ENCODE results near the gene TVP23C. TPM values are rescaled to one million over a fixed set of nuclear protein-coding genes. Genes with fewer than 3 reads are reported as not detected.

The TVP23C gene
- total and polyA plus RNA-seq, 9 of the 15 experiments (the other 6 are each of a cell fraction or from before 2014, with no cell fraction given) = 5.7 to 16.8 (median 8.2) TPM

DNA sequence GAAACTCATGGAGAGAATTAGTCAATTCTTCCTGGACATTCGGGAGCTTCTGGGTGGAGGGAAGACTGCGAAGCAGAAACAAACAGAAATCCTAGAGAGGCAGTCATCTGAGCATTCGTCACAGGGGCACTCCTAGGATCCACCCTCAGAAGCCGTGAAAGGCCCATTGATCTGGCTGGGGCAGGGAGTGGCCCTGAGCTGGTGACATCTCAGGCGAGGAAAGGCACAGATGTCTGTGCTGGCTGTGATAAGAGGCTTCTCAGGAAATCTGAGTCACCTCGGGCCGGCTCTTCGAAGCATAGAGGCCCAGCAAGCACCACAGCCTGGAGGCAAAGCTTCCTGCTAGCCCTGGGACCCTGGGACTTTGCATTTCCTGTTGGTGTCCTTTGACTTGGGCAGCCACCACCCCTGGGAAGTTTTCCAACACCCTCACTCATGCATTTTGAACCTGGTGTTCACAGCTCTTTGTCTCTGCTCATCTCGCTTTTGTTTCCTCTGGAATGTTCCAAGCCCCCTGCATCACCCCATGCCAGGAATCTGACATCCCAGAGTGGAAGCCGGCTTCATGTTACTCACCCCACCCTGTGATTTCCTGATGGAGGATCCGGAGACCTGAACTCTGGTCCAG, 72.5 kb downstream of the TVP23C start (continued):
- no peak for TF ChIP-seq ZNF407 (IDR thresholded peaks at IDR 0.05; ENCODE audit: low read depth)
- peak; percentile 33; the same call in 1 of the 2 replicates for TF ChIP-seq MBD2 (IDR thresholded peaks at IDR 0.05; ENCODE audit: borderline replicate concordance, low read depth)
- TF ChIP-seq ZNF444 (CRISPR knock-in tag; IDR thresholded peaks at IDR 0.05) = no peak
- no peak for TF ChIP-seq MAFF (IDR thresholded peaks at IDR 0.05; ENCODE audit: low read length)
- no peak for TF ChIP-seq ZNF232 (CRISPR knock-in tag; IDR thresholded peaks at IDR 0.05)
- TF ChIP-seq ZNF408 (CRISPR knock-in tag; IDR thresholded peaks at IDR 0.05; ENCODE audit: low read depth) = no peak
- TF ChIP-seq ZSCAN32 (CRISPR knock-in tag; IDR thresholded peaks at IDR 0.05) = no peak
- TF ChIP-seq IRF2 (CRISPR knock-in tag; IDR thresholded peaks at IDR 0.05) = no peak
- no peak for TF ChIP-seq PYGO2 (tag; IDR thresholded peaks at IDR 0.05)
- no peak for TF ChIP-seq ZNF785 (CRISPR knock-in tag; IDR thresholded peaks at IDR 0.05)
- no peak for TF ChIP-seq PTRF (tag; IDR thresholded peaks at IDR 0.05)
- TF ChIP-seq NRF1 (conservative IDR thresholded peaks at IDR 0.05 in 1 of 2, IDR thresholded peaks at IDR 0.05 in 1 of 2) = peak; percentile 27 to 55; a peak in 3 of 4 replicates
- TF ChIP-seq CBX1 (IDR thresholded peaks at IDR 0.05; ENCODE audit: low read depth) = no peak
- no peak for TF ChIP-seq ZNF121 (CRISPR knock-in tag; conservative IDR thresholded peaks at IDR 0.05)
- TF ChIP-seq NCOR1 (IDR thresholded peaks at IDR 0.05) = peak; percentile 84
- no peak for TF ChIP-seq ZC3H4 (CRISPR knock-in tag; IDR thresholded peaks at IDR 0.05; ENCODE audit: borderline replicate concordance)
- no peak for TF ChIP-seq ZBTB1 (CRISPR knock-in tag; IDR thresholded peaks at IDR 0.05; ENCODE audit: borderline replicate concordance, low read depth)
- TF ChIP-seq RHOXF2B (CRISPR knock-in tag; conservative IDR thresholded peaks at IDR 0.05) = no peak
- no peak for TF ChIP-seq POLR2AphosphoS2 (IDR thresholded peaks at IDR 0.05; ENCODE audit: low read length)
- TF ChIP-seq TBP (optimal IDR thresholded peaks at IDR 0.05; ENCODE audit: low read depth, low read length) = no peak
- TF ChIP-seq KAT8 (IDR thresholded peaks at IDR 0.05; ENCODE audit: low read depth) = no peak
- TF ChIP-seq SAFB (IDR thresholded peaks at IDR 0.05; ENCODE audit: borderline replicate concordance, low read depth, low read length) = no peak
- no peak for TF ChIP-seq SRSF3 (IDR thresholded peaks at IDR 0.05; ENCODE audit: insufficient read depth, low read length)

Data from K562 (cell line).